ENCODE data around the gene MYD88. TPM values are rescaled to one million over a fixed set of nuclear protein-coding genes. Genes with fewer than 3 reads are reported as not detected.

MYD88 gene
- total RNA-seq: 7.8 and 8.1 TPM in 2 replicates

DNA sequence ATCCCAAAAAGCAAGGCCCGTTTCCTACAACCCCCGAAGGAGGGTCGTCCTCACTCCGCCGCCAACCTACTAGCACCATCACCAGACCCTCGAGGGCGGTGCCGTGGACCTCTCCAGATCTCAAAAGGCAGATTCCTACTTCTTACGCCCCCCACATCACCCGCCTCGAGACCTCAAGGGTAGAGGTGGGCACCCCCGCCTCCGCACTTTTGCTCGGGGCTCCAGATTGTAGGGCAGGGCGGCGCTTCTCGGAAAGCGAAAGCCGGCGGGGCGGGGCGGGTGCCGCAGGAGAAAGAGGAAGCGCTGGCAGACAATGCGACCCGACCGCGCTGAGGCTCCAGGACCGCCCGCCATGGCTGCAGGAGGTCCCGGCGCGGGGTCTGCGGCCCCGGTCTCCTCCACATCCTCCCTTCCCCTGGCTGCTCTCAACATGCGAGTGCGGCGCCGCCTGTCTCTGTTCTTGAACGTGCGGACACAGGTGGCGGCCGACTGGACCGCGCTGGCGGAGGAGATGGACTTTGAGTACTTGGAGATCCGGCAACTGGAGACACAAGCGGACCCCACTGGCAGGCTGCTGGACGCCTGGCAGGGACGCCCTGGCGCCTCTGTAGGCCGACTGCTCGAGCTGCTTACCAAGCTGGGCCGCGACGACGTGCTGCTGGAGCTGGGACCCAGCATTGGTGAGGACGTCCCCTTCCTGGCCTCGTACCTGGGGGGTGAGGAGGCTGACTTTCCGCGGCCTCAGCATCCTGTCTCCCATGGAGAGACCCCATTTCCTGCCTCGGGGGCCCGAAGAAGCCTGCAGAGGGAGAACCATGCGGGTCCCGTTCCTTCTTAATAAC, at the start of gene MYD88:
Gene MYD88, plus strand, starts transcription at position 313 of the 842 bp plus-strand sequence. Its CDS starts 40 bp downstream, at position 353.

DNA sequence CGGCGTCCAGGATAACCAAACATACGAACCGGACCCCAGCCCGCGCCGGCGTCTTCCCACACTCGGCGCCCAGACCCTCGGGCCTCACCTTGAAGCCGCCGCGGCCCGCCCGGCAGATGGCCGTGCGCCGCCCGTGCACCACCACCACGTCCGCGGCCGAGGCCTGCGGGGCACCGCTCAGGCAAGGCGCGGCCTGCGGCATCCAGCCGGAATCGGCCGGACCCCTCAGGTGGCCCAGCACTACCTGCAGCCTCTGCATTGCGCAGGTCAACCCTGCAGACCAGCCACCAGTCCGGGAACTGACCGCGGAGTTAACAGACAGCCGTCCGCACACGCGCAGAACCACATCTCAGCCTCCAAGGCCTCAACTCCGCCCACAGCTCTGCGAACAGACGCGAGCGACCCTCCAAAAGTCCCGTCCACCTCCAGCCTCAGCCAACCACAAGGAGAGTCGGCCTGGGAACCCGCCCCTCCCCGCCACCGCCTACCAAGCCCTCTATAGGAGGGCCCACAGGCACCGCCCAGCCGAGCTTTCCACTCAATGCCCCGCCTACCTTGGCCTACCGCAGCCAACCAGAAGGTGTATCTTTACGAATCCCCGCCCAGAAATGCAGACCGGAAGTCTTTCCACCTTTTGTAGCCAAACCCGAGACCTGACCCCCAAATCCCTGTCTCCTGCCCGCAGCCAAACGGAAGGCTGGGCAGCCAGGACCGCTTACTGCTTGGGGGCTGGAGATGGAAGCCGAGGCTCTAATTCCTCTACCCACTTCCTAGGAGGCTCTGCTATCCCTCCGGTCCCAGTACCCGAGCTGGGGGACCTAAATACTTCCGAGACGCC, 1.5 kb upstream of the MYD88 start, which contains the start of gene ACAA1:
Gene ACAA1, minus strand, starts transcription at position 351 of the 838 bp plus-strand sequence. Its CDS starts 92 bp downstream, at position 259.

DNA sequence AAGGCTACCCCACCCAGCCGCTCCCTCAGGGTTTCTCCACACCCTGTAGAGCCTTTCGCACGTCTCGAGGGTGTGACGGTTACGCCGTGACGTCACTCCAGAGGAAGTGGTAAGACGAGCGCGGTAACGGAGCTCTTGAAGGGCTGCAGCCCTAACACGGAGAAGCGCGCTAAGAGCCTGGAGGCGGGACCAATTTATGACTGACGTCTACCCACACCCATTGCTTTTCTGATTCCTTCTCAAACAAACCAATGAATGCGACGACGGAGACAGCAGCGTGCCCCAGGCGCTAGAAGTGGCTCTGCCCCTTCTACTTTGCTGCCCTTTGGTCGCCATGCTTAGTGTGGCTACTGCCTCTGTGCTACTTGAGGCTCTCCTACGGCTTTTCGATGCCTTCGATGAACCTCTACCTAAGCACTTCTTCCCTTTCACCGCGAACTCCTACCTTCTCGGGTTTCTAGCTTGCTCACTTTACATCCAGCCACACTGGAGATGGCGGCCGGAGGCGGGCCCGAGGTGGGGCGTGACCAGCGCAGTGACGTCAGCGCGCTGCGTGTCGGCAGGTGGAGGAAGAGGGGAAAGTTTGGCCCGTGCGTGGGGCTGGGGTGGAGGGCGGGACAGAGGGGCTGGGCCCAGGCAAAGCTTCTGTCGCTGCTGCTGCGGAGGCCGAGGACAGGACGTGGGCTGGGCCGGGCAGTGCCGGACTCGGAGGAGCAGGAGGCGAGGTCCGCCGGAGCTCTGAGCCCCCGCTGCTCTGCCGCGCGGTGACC, 26.7 kb downstream of the MYD88 start, which contains the start of gene OXSR1:
Gene OXSR1, plus strand, starts transcription at position 586 of the 770 bp plus-strand sequence. CDS start 340 bp downstream, outside the sequence.

Other genes with a start within 250 kb of the MYD88 start
- 4.7 and 6.7 TPM in 2 replicates for gene VILL, start 147.9 kb upstream of the MYD88 start, total RNA-seq
- gene PLCD1, start 109.0 kb upstream of the MYD88 start, total RNA-seq: 19.4 and 21.3 TPM in 2 replicates
- gene DLEC1, start 99.5 kb upstream of the MYD88 start, total RNA-seq: 0.09 and 0.14 TPM in 2 replicates
- 46.2 and 52.9 TPM in 2 replicates for gene ACAA1, start 1.5 kb upstream of the MYD88 start, total RNA-seq
- gene OXSR1, start 26.9 kb downstream of the MYD88 start, total RNA-seq: 24.9 and 30.2 TPM in 2 replicates
- gene SLC22A13, start 127.2 kb downstream of the MYD88 start, total RNA-seq: 0.14 and 0.28 TPM in 2 replicates
- gene SLC22A14, start 143.6 kb downstream of the MYD88 start, total RNA-seq: under 0.01 and 0.18 TPM in 2 replicates
- 3.1 and 4.1 TPM in 2 replicates for gene XYLB, start 208.1 kb downstream of the MYD88 start, total RNA-seq

Data from smooth muscle cell of bladder (primary cell).